Bronchial smooth muscle cell (primary cell): Measurements from ENCODE around the gene CCDC194. TPM values are rescaled to one million over a fixed set of nuclear protein-coding genes. Genes with fewer than 3 reads are reported as not detected.

Experiments used
- total RNA-seq: library from RNA; depleted of rRNA; stranded (reverse); fragments of >200 nt; gene quantifications from 2 replicates; pipeline ENCODE4 v1.2.1, GENCODE V29; 2014

Gene CCDC194
- total RNA-seq, result not detected in 2 replicates

GRCh38 chr19:17393914-17394313 is at the start of gene CCDC194:
Gene CCDC194, minus strand, starts transcription at chr19:17394196. Its CDS starts 38 bp downstream, at chr19:17394158.

GRCh38 chr19:17419621-17420474 is 25.9 kb upstream of the CCDC194 start, which contains the start of gene MVB12A:
Gene MVB12A, plus strand, starts transcription at chr19:17420047. Its CDS starts 89 bp downstream, at chr19:17420136.

GRCh38 chr19:17405250-17406045 is 11.5 kb upstream of the CCDC194 start, which contains the start of gene BST2:
Gene BST2, minus strand, starts transcription at chr19:17405630. Its CDS starts 55 bp downstream, at chr19:17405575.

GRCh38 chr19:17376935-17377600 is 16.9 kb downstream of the CCDC194 start, which contains the start of gene PLVAP:
Gene PLVAP, minus strand, starts transcription at chr19:17377342. Its CDS starts 54 bp downstream, at chr19:17377288.

Other genes with a start within 250 kb of the CCDC194 start
- 26.0 and 39.9 TPM in 2 replicates for gene USE1, start 178.8 kb downstream of the CCDC194 start, total RNA-seq
- gene OCEL1, start 168.0 kb downstream of the CCDC194 start, total RNA-seq, result 0.94 and 2.2 TPM in 2 replicates
- 22.4 and 24.0 TPM in 2 replicates for gene NR2F6, start 148.3 kb downstream of the CCDC194 start, total RNA-seq
- not detected in 2 replicates for gene USHBP1, start 129.5 kb downstream of the CCDC194 start, total RNA-seq
- 90.1 and 101 TPM in 2 replicates for gene BABAM1, start 126.8 kb downstream of the CCDC194 start, total RNA-seq
- gene ANKLE1, start 112.3 kb downstream of the CCDC194 start, total RNA-seq, result 0.16 and 0.17 TPM in 2 replicates
- gene ABHD8, start 90.8 kb downstream of the CCDC194 start, total RNA-seq, result 8.7 and 10.6 TPM in 2 replicates
- gene MRPL34, start 88.3 kb downstream of the CCDC194 start, total RNA-seq, result 17.3 and 29.0 TPM in 2 replicates
- gene DDA1, start 84.6 kb downstream of the CCDC194 start, total RNA-seq, result 16.5 TPM in 2 replicates
- 2.2 and 3.9 TPM in 2 replicates for gene ANO8, start 59.3 kb downstream of the CCDC194 start, total RNA-seq
- gene GTPBP3, start 56.6 kb downstream of the CCDC194 start, total RNA-seq, result 7.6 and 8.0 TPM in 2 replicates
- gene PLVAP, start 16.9 kb downstream of the CCDC194 start, total RNA-seq, result not detected in 2 replicates
- gene BST2, start 11.4 kb upstream of the CCDC194 start, total RNA-seq, result 0.60 and 2.8 TPM in 2 replicates
- gene MVB12A, start 25.9 kb upstream of the CCDC194 start, total RNA-seq, result 21.3 and 32.6 TPM in 2 replicates
- 0.09 and 0.16 TPM in 2 replicates for gene TMEM221, start 54.5 kb upstream of the CCDC194 start, total RNA-seq
- not detected in 2 replicates for gene NXNL1, start 66.7 kb upstream of the CCDC194 start, total RNA-seq
- gene SLC27A1, start 76.3 kb upstream of the CCDC194 start, total RNA-seq, result 17.8 and 28.9 TPM in 2 replicates
- 46.0 and 58.2 TPM in 2 replicates for gene PGLS, start 117.5 kb upstream of the CCDC194 start, total RNA-seq
- gene COLGALT1, start 161.5 kb upstream of the CCDC194 start, total RNA-seq, result 43.1 and 54.9 TPM in 2 replicates